Prostate gland (tissue), 2 donors: ENCODE data around the gene UCP2. TPM values are rescaled to one million over a fixed set of nuclear protein-coding genes. Genes with fewer than 3 reads are reported as not detected.

Experiments
- DNase-seq: peaks from one replicate; pipeline ENCODE4 v3.0.0-alpha.2; 2019; ENCODE audit warnings: low spot score
- H3K27ac ChIP-seq, 2 donors: fragments of 200-600 bp; sonication (generic); 2 replicates each; pipeline ENCODE4 v1.5.1; 2017 to 2019
- H3K27me3 ChIP-seq: fragments of 200-600 bp; sonication (generic); replicated peaks from 2 replicates; pipeline ENCODE4 v1.5.1; 2019; ENCODE audit not compliant: insufficient read depth
- H3K36me3 ChIP-seq, 2 donors: fragments of 200-600 bp; sonication (generic); 1 replicate in 1 of 2; 2 replicates in 1 of 2; pipeline versions ENCODE4 v1.5.1 to v1.8.1; 2017 to 2019
- H3K4me1 ChIP-seq: fragments of 200-600 bp; sonication (generic); replicated peaks from 2 replicates; pipeline ENCODE4 v1.5.1; 2019
- H3K4me3 ChIP-seq, 2 donors: fragments of 200-600 bp; sonication (generic); 2 replicates each; pipeline ENCODE4 v1.5.1; 2017 to 2019
- H3K9me3 ChIP-seq: fragments of 200-600 bp; sonication (generic); 2 replicates; pipeline ENCODE4 v1.5.1; 2017
- POLR2A ChIP-seq: fragments of 450-650 bp; IDR thresholded peaks from one replicate; pipeline ENCODE4 v1.6.1; 2016; ENCODE audit warnings: antibody characterized with exemption, mild to moderate bottlenecking
- POLR2AphosphoS5 ChIP-seq: sonication (generic); formaldehyde crosslinking; IDR thresholded peaks from one replicate; pipeline ENCODE4 v1.6.1; 2017; ENCODE audit warnings: antibody characterized with exemption
- WGBS: methylation state at CpG from one replicate; pipeline ENCODE4 v1.1.5; 2018; 5-methylcytosine and 5-hydroxymethylcytosine counted together
- intact Hi-C: fragments of 100-400 bp; cut with DNase I; formaldehyde crosslinking; loops from one replicate; pipeline ENCODE4 v1.14.2; 2022
- total RNA-seq, 2 donors: library from RNA; depleted of rRNA; stranded (reverse); fragments of >200 nt; gene quantifications; one replicate each; pipeline ENCODE4 v1.1.0, GENCODE V29; 2016
- TF ChIP-seq, protein P1 (sequence below), 4 experiments: fragments of 200-600 bp in 2 of 4; fragments of 450-650 bp in 2 of 4; sonication (generic) in 2 of 4; IDR thresholded peaks; 1 replicate in 3 of 4; 2 replicates in 1 of 4; pipeline ENCODE4 v1.5.1; 2016 to 2019; ENCODE audit warnings: antibody characterized with exemption in 4 of 4, mild to moderate bottlenecking in 2 of 4, moderate library complexity in 2 of 4

The UCP2 gene, protein sequence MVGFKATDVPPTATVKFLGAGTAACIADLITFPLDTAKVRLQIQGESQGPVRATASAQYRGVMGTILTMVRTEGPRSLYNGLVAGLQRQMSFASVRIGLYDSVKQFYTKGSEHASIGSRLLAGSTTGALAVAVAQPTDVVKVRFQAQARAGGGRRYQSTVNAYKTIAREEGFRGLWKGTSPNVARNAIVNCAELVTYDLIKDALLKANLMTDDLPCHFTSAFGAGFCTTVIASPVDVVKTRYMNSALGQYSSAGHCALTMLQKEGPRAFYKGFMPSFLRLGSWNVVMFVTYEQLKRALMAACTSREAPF
- total RNA-seq = 10 to 100 TPM; 13.6 to 23.1 TPM

- DNase-seq = peak; percentile 72
- peak within 1 kb of the TSS; percentile 48 to 50 for H3K4me3 ChIP-seq
- H3K36me3 ChIP-seq = no peaks in the 10 kb centered on the region
- H3K9me3 ChIP-seq = no peaks in the 10 kb centered on the region
- 2% methylated on average over 31 of the region's 43 CpGs for WGBS
- intact Hi-C loops = loop anchor here (5.0 kb wide), 1 partner anchor 345 kb away; no protein-coding TSS in a partner anchor
- H3K27me3 ChIP-seq = no peaks in the 10 kb centered on the region
- peak within 1 kb of the TSS; percentile 75 to 80 for H3K27ac ChIP-seq
- peak; percentile 32 for TF ChIP-seq POLR2A
- TF ChIP-seq, protein P1, sequence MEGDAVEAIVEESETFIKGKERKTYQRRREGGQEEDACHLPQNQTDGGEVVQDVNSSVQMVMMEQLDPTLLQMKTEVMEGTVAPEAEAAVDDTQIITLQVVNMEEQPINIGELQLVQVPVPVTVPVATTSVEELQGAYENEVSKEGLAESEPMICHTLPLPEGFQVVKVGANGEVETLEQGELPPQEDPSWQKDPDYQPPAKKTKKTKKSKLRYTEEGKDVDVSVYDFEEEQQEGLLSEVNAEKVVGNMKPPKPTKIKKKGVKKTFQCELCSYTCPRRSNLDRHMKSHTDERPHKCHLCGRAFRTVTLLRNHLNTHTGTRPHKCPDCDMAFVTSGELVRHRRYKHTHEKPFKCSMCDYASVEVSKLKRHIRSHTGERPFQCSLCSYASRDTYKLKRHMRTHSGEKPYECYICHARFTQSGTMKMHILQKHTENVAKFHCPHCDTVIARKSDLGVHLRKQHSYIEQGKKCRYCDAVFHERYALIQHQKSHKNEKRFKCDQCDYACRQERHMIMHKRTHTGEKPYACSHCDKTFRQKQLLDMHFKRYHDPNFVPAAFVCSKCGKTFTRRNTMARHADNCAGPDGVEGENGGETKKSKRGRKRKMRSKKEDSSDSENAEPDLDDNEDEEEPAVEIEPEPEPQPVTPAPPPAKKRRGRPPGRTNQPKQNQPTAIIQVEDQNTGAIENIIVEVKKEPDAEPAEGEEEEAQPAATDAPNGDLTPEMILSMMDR (IDR thresholded peaks at IDR 0.05) = no peak
- H3K4me1 ChIP-seq = no peaks in the 10 kb centered on the region
Observed at GRCh38 chr11:73982595-73982989, at the start of gene UCP2. Gene UCP2 (minus strand): TSS chr11:73982843. CDS start chr11:73978378, 4,465 bp downstream.

DNA sequence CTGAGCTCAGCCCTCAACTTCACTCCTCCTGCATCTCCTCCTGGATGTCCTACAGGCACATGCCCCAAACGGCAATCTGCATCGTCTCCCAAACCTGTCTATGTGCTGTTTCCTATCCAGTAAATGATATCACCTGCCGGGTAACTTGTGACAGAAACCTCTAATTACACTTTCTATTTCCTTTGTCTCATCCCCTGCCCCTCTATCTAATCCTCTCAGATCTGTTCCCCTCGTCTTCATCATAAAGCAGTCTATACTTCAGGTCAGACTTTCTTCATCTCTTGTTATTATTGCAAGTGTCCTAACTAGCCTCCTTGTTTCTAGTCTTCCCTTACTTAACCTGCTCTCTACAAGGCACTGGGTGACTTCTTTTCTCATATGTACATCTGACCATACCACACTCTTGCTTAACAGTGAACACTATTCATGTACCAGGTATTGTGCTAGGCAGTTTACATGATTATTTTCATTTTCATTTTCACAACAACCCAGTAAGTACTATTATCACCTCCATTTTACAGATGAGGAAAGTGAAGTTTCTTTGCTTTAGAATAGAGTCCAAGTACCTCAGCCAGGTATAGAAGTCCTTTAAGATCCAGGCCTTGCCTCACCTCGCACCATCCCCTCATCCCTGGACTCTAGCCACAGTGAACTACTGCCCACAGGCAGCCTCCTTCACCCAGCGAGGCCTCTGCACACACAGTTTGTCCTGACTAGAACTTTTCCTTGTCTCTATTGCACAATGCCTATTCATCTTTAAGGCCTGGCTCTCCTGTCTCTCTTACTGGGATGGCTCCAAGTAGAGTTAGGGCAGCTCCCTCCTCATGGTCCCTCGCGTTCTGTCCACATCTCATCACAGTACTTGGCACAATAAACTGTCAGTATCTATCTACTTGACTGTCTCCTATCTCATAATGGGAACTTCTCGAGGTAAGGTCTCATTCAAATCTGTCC lies 48.4 kb upstream of the UCP2 start:
- intact Hi-C loops = no loop called here
- DNase-seq = no peak
- Histone ChIP-seq H3K27ac (no peak overlapping the region), H3K36me3 (peaks cover 0 to 7% of the 10 kb centered on the region in 2 donors), H3K27me3 (no peaks in the 10 kb centered on the region), H3K4me1 (no peaks in the 10 kb centered on the region), H3K4me3 (no peak overlapping the region), H3K9me3 (no peaks in the 10 kb centered on the region)
- 79% methylated on average over 9 of the region's 9 CpGs for WGBS
- TF ChIP-seq POLR2A (no peak), POLR2AphosphoS5 (no peak)
- TF ChIP-seq, protein P1 (IDR thresholded peaks at IDR 0.05) = no peak

DNA sequence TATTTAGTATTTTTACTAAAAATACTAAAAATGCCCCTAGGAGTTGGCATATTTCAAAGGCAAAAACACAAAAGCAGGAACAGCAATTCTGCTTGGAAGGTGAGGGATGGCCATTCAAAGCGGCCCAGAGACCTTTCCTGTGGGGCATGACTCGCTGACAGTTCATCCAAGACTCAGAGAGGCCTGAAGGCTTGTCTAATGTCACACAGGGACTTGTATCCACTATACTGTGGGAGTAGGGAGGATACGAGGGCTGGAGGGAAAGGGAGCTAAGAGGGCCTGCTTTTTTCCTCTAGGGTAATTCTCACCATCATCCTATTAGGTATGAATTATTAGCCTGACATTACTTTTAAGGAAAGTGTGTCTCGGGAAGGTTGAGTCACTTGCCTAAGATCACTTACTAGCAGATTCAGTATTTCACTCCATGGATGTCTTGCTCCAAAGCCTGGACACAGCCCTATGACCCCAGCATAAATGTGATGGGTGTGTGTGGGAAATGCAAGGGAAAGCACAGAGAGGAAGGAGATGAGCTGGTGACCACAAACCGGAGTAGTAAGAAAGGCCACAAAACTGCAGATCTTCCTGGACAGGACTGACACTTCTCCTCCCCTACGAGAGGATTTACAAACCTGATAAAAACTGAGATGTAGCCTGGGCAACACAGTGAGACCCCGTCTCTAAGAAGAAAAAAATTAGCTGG lies 43.0 kb upstream of the UCP2 start:
- intact Hi-C loops = no loop called here
- DNase-seq = no peak
- H3K27me3 ChIP-seq = no peaks in the 10 kb centered on the region
- no peaks in the 10 kb centered on the region for H3K4me1 ChIP-seq
- no peaks in the 10 kb centered on the region for H3K9me3 ChIP-seq
- no peak overlapping the region for H3K27ac ChIP-seq
- TF ChIP-seq, protein P1 (IDR thresholded peaks at IDR 0.05) = no peak
- no peak for TF ChIP-seq POLR2AphosphoS5
- TF ChIP-seq POLR2A = no peak
- no peak overlapping the region for H3K4me3 ChIP-seq
- H3K36me3 ChIP-seq = no peaks in the 10 kb centered on the region
- WGBS = 85% methylated on average over 7 of the region's 7 CpGs

DNA sequence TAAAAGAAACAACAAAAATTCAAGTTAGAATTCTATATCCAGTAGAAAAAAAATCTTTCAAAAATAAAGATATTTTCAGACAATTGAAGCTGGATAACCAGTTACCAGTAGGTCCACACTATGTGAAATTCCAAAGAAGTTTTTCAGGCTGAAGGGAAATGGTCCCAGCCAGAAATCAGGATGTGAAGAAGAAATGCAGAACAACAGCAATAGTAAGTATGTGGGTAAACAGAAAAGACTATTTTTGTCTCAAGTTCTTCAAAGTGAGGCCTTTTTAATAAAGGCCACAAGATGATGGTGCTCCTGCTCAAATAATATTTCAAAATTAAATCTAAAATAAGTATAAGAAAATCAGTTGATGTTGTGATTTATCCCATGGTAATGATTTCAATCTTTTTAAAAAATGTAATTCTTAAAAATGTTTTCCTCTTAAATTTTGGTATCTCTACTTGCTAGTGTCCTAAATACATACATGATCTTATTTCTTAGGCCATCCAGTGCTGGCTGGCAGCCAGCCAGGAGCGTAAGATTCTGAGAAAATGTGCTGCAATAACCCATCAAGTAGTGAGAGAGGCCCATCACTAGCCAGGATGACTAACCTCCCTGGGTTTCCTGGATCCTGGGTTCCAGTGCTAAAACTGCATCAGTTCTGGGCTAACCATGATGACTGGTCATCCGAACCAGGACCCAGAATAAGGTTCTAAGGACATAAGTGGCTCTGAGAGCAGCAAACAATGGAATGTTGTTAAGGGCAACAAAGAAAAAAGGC lies 41.8 kb upstream of the UCP2 start:
- Histone ChIP-seq H3K27ac (no peak overlapping the region), H3K4me3 (no peak overlapping the region), H3K27me3 (no peaks in the 10 kb centered on the region), H3K36me3 (no peaks in the 10 kb centered on the region), H3K4me1 (no peaks in the 10 kb centered on the region), H3K9me3 (no peaks in the 10 kb centered on the region)
- WGBS = 74% methylated on average over 2 of the region's 2 CpGs
- no peak for DNase-seq
- TF ChIP-seq, protein P1 (IDR thresholded peaks at IDR 0.05) = no peak
- TF ChIP-seq POLR2A = no peak
- TF ChIP-seq POLR2AphosphoS5 = no peak
- intact Hi-C loops = no loop called here
